NCI-H2196 (cell line): ENCODE data around the gene EPHB6.

Experiments
- DNase-seq: peaks from one replicate; lab custom pipeline; 2025; ENCODE audit not compliant: unreplicated experiment; lab: John Stamatoyannopoulos, UW

The EPHB6 gene

GRCh38 chr7:142863891-142864685, 9.2 kb downstream of the EPHB6 start:
- no peak for DNase-seq

GRCh38 chr7:142864980-142865747, 10.3 kb downstream of the EPHB6 start:
- no peak for DNase-seq

GRCh38 chr7:142865766-142866165, 10.9 kb downstream of the EPHB6 start:
- no peak for DNase-seq

- no peak for DNase-seq
These were observed 11.7 kb downstream of the EPHB6 start for GRCh38 chr7:142866361-142867096.

GRCh38 chr7:142867097-142867378, 12.2 kb downstream of the EPHB6 start:
- DNase-seq, result no peak

- no peak for DNase-seq
These were observed 12.7 kb downstream of the EPHB6 start for GRCh38 chr7:142867398-142868187.

GRCh38 chr7:142868188-142868985, 13.5 kb downstream of the EPHB6 start:
- DNase-seq, result no peak

GRCh38 chr7:142868986-142869415, 14.1 kb downstream of the EPHB6 start:
- DNase-seq, result no peak

- DNase-seq, result no peak
These were observed 14.6 kb downstream of the EPHB6 start for GRCh38 chr7:142869434-142869833.

- no peak for DNase-seq
These were observed 15.3 kb downstream of the EPHB6 start for GRCh38 chr7:142870147-142870559.

GRCh38 chr7:142870566-142871259, 15.8 kb downstream of the EPHB6 start:
- no peak for DNase-seq

GRCh38 chr7:142871260-142872105, 16.6 kb downstream of the EPHB6 start:
- DNase-seq, result no peak

- no peak for DNase-seq
These were observed 17.3 kb downstream of the EPHB6 start for GRCh38 chr7:142872106-142872675.

GRCh38 chr7:142873281-142873784, 18.5 kb downstream of the EPHB6 start:
- no peak for DNase-seq

- no peak for DNase-seq
These were observed 19.0 kb downstream of the EPHB6 start for GRCh38 chr7:142873871-142874270.

GRCh38 chr7:142874409-142874808, 19.5 kb downstream of the EPHB6 start:
- no peak for DNase-seq

- no peak for DNase-seq
These were observed 20.0 kb downstream of the EPHB6 start for GRCh38 chr7:142874837-142875236.

GRCh38 chr7:142875456-142875855, 20.6 kb downstream of the EPHB6 start:
- no peak for DNase-seq
